GM18526 (cell line): ENCODE data around the gene THAP3.

ENCODE experiments used
- POLR2A ChIP-seq: IDR thresholded peaks from 3 replicates; pipeline ENCODE4 v1.6.1; 2011; ENCODE audit not compliant: insufficient read length; ENCODE audit errors: extremely low read depth

Gene THAP3

GRCh38 chr1:6660415-6661049 is 35.9 kb downstream of the THAP3 start:
- TF ChIP-seq POLR2A = no peak

GRCh38 chr1:6666696-6667095 is 42.0 kb downstream of the THAP3 start:
- TF ChIP-seq POLR2A = no peak

- no peak for TF ChIP-seq POLR2A
These were observed 42.5 kb downstream of the THAP3 start for GRCh38 chr1:6667139-6667538.

GRCh38 chr1:6668503-6668902 is 43.8 kb downstream of the THAP3 start:
- TF ChIP-seq POLR2A = no peak

GRCh38 chr1:6672558-6672957 is 47.9 kb downstream of the THAP3 start:
- TF ChIP-seq POLR2A = no peak

GRCh38 chr1:6673816-6674398 is 49.2 kb downstream of the THAP3 start:
- TF ChIP-seq POLR2A = no peak

- TF ChIP-seq POLR2A = no peak
These were observed 50.1 kb downstream of the THAP3 start for GRCh38 chr1:6674771-6675170.

- TF ChIP-seq POLR2A = no peak
These were observed 51.3 kb downstream of the THAP3 start for GRCh38 chr1:6675941-6676340.
